Stimulated activated CD8-positive, alpha-beta memory T cell treated with anti-CD3 and anti-CD28 coated beads, Interleukin-7, amount 100 ng/mL, for 4 hours (primary cell): ENCODE results near the gene SGPL1.

Experiments used
- DNase-seq, 2 donors: peaks; one replicate each; pipeline ENCODE4 v3.0.0-alpha.2; 2020; ENCODE audit warnings: low read depth in 2 of 2

Gene SGPL1

DNA sequence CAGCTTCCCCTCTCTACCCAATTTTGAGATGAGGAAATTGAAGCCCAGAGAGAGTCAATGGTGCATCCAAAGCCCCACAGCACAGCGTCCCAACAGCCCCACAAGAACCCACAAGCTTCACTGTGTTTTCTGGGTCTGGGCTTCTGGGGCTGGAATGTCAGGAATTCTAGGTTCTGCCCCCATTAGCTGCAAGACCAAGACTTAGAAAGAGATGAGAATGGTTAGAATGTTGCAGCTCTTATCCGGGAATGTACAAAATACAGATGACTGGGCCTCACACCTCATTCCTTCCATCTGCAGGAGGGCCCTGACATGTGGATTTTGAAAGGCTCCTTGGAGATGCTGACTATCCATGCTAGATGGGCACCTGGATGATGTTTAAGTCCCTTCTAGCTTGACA is 6.0 kb upstream of the SGPL1 start:
- DNase-seq = no peak

DNA sequence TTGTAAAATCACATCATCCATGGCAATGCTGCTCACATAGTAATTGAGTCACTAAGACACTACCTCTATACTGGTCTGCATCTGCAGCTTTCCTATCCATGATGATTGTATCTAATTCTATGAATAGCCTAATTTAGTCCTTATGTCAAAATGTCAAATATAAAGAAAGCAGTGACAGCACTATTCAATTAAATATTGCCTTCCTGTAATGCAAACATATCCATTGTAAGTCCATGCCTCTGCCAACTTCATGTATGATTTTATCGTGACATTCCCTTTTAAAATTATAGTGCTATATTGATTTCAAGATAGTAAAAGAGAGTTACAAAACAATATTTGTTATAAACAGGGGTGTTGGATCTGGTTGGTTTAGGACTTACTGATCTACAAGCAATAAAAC is 4.8 kb upstream of the SGPL1 start:
- no peak for DNase-seq

DNA sequence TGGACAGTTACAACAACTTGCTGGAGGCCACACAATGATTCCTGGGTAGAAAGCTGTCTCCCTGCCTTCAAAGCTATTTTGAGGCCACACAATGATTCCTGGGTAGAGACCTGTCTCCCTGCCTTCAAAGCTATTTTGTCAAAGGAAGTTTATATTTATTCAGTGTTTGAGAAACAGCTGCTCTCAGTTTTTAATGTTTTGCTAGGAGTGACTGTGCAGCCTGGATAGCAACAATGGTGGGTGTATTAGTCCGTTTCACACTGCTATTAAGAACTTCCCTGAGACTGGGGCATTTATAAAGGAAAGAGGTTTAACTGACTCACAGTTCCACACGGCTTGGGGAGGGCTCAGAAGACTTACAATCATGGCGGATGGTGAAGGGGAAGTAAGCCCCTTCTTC is 3.9 kb upstream of the SGPL1 start:
- DNase-seq = no peak

DNA sequence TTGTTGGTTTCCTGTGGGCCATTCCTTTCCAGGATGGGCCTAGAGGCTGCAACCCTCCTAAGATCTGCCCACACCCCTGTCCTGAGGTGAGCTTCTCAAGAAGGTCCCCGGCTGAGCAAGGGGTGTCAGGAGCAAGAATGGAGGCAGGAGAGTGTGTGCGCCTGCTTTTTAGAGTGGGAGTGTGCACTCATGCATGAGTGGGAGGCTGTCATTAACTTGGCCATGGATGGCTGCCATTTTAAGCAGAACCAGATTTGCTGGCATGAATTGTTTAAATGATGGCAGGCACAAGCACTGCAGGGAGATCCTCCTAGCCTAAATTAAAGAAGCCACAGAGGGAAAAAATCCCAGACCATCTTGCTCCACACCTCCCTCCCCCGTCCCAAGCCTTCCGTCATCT is 2.9 kb upstream of the SGPL1 start:
- DNase-seq = no peak

DNA sequence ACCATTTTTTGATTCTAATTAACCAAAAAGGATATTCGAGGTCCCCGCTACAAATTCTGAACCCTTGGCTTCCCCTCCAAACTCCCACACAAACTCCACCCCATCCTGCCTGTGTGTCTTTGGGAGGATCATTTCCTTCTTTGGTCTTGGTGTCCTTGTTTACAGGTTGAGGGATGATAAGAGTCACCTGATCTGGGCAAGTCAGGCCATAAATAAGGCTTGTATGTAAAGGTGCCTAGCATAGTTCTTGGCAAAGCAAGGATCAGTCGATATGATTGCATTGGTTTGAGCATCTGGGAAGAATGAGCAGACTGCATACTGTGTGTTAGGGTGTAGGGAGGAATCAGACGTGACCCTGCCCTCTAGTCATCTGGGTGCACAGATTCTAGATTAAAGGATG is 1.6 kb upstream of the SGPL1 start:
- DNase-seq = no peak

DNA sequence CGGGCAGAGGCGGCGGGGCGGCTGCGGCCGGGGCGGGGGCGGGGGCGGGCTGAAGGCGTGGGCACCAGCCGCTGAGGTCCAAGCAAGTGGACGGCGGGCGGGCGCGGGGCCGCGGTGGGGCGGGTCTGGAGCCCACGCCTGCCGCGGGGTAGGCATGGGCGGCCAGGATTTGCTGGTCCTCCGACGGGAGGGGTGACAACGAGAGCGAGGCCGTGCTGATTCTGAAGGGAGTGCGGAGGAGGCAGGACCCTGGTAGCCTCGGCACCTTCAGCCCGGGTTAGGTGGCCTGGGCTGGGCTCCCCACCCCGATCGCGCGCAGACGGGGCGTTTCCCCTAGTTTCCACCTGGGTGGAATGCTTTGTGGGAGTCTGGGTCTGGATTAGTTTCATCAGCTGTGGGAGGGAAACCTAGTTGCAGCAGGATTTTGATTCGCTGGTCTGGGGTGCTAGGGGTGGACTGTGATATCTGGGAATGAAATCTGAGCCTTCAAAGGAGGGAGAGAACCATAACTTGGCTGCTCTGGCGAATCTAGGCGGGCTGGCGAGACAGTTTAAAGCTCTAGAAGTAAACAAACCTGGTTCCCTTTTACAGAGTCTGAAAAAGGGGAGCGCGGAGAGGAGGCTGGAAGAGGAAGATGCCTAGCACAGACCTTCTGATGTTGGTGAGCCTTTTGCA is 609 bp downstream of the SGPL1 start:
- peak; percentile 5 to 33 for DNase-seq

DNA sequence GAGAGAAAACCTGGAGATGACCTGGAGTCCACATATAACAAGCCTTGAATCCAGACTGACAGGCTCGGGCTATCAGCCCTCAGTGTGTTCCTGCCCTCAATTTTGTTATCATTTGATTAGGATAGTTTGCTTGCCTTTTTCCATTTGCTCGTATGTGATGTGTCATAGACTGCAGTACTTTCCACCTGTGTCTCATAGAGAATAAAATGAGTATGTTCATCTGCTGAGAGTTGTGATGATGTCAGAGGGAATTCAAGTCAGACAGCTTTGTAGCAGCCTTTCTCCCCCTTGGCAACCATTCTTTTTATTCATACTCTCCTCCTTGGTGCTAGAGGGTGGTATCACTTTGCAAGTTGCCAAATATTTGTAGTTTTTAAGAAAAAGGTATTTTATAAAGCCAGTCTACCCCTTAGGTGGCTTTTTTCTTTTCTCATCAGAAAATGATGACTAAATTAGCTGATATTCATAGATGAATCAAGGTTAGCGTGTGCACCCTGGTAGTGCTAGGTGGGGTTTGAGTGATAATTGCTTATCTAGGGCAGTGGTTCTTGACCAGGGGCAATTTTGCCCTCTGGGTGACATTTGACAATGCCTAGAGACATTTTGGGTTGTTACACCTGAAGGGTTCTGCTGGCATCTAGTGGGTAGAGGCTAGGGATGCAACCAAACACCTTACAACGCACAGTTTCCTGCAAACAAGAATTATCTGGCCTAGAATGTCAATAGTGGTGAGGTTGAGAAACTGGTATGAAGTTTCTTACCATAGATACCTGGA is 5.4 kb downstream of the SGPL1 start:
- DNase-seq = no peak

DNA sequence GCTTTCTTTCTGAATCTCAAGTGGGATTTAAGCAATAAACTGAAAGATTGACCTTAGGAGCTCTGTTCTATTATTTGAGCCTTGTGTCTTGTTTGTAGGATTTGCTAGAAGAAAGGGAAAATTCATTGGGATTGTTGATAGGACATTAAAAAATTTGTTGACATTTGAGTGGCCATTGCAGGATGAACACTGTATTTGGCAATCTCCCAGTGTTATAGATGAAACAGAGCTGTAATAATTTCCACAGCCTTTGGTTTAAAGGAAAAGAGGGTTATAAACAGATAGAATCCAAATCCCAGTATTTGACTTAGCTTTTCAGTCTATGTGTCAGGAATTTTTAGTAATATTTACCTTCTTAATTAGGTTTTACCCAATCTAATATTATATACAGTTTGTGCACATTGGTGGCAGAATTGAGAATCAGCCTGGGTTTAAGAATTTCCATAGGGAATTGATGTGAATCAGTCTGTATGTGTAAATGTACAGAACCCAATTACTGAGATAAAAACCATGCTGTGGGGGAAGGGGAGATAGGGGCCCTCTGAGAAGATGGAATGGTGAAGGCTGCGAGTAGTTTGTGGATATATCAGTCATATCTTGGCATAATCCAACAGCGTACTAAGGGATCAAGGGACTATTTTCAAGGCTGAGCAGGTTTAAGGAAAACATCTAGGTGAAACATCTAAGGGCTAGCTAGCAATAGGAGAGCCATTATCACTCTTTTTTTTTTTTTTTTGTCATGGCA is 6.5 kb downstream of the SGPL1 start:
- DNase-seq = no peak

DNA sequence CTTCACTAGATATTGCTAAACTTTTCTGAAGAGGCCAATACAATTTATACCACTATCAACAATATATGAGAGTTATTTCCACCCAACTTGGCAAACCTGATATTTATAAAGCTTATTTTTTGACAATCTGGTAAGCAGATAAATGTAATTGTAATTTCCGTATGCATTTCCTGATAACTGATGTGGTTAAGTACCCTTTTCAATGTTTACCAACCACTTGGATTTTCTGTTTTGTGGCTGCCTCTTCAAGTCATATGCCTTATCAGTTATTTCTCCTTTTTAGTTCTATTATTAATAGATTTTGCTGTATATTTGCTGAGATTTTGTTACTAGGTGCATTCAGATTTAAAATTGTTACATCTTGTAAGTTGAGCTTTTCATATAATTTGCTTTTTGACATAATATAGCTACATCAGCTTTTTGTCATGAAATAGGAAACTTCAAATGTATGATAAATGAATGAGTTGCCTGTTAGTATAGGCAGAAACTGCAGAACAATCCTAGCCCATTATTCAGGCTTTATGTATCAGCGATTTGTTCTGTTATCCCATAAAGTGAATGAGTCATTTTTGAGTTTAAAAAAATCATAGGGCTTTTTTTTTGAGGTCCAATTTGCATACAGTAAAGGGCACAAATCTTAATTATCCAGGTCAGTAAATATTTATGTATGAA is 11.5 kb downstream of the SGPL1 start:
- no peak for DNase-seq

DNA sequence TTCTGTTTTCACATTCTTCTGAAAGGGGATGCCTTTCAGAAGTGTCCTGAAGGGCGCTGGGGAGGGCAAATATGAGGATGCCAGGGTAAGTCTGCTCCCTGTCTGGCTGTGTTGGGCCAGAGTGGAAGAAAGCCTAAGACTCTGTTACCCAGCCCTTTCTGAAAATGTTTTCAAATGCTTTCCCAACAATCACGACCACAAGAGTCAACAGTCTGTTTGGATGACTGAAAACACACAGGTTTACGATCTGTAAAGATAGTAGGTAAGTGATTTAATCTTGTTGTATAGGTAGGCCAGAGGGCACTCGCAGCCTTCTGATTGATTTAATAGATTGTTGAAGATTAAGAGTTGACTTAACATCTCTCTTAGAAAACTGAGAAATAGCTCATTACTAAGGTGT is 13.2 kb downstream of the SGPL1 start:
- no peak for DNase-seq

DNA sequence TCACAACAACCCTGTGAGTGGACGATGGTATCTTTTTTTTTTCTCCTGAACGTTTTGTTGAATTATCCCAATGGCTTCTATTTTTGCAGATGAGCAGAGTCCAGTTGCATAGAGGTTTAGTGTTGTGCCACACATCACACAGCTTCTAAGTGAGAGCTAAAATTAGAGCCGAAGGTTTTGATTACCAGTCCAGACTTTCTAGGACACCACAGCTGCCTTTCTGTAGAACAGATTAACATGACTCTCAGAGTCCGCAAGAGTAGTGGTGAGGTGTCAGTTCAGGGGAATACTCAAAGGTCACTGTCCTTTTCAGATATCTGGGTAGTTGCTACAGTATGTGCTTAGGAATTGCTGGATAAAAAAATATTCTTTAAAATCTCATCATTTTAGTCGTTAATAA is 13.8 kb downstream of the SGPL1 start:
- DNase-seq = no peak

DNA sequence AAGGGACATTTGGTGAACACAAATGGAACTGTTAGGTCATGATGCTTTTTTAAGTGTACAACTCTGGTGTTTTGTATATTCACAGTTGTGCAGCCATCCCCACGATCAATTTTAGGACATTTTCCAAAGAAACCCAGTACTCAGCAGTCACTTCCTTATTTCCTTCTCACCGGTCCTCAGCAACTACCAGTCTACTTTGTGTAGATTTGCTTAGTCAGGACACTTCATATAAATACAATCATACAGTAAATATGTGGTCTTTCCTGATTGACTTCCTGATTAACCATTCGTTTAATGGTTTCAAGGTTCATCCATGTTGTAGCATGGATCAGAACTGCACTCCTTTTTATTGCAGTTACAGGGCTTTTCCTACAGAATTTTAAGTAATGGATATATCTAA is 14.4 kb downstream of the SGPL1 start:
- no peak for DNase-seq

DNA sequence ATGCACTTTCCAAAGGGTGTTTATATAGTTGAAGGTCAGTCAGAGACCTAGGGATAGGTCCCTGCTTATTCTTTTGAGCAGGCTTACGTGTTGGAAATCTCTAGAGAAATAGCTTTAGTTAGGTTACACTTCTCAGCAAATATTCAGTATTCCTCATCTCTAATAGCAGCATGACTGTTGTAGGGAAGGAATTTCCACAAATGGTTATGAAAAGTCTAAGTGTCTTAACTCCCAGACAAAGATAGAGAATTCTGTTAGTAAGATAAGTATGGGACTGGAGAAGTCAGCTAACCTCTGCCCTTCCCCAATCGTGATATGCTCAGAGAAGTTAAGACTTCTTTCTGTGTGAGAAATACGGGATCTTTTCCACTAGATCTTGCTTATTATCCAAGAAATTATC is 16.5 kb downstream of the SGPL1 start:
- no peak for DNase-seq

DNA sequence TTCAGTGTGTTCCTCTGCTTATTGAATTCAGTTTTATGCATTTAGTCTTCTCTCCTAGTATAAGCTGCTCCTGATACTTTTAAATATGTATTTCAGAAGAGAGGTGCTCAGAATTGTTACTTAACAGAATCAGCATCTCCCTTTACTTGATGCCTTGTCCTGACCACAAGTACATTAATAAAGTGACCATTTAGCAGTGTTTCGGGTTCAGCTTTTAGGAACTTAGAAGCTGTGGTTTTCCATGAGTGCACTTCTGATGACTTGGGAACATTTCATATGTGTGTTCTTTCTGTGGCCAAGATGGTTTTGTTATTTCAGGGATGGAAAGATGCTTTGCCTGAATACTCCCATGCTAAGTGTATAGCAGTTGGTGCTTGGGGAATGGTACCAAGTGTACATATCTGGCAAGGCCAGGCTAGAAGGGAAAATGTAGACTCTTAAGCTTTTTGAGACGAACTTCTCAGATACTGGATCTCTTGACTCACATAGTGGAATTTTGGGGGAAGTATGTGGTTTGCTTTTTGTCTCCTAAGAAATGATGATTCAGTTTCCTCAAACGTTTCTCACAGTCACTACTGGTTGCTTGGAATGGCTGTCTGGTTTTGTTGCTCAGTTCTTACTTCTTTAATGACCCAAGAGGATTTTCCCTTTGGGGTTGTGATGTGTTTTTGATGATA is 17.2 kb downstream of the SGPL1 start:
- no peak for DNase-seq

DNA sequence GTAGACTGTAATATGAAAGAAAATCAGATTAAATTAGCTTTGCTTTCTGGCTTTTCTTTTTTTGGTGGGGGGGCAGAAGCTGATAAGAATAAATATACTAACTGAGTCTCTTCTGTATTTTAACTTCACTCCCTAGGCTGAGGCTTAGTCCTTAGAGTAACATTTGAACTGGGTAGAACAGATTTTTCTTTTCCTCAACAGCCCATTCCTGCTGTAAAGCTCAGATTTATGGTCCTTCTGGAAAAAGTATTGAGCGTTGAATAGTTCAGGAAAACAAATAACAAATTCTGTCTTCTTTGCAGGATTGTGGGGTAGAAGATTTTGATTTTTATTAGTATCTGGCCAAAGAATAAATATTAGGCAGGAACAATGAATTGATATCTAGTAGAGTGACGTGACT is 17.9 kb downstream of the SGPL1 start:
- DNase-seq = no peak

DNA sequence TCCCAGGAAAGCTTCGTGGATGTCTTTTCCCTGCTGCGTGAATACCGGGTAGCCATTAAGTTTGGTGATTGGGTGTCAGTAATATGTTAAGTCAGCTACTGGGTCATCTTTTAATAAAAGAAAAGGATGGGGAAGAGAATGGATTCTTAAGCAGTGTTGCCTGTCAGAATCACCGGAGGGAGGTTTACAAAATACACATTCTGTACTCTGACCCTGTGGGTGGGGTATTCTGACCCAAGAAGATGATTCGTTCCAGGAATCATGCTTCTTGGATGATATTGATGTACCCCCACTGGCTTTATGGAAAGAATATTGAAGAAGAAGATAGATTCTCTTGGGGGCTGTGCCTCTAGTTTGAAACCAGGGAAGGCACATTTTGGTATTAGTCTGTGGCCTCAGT is 18.3 kb downstream of the SGPL1 start:
- DNase-seq = no peak

DNA sequence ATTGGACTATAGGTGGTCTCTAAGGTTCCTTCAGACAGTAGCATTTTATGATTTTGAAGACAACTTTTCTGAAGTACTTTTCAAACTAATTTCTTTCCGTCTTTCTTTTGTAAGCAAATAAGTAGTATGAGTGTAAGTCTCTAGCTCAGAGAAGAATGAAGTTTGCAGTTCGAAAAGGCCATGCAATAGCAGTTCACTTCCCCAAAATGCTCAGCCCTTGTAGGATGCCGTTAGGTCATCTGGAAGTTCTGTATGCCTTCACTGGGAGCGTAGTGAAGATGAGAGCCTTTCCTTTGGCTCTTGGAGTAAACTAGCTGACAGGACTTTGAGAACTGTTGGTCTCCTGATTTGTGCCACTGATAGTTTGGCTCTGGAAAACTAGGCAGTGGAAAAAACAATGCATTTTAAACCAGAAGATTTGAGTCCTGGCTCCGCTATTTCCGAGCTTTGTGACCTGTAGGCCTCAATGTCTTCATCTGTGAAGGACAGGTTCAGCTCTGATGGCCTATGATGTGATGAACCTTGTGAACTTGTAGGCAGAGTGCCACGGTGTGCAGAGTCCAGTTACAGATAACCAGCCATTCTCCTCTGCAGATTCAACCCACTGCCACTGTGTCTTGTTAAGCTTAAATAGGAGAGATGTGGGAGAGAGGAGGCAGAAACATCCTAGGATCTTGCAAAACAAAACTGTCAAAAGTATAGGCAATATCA is 18.8 kb downstream of the SGPL1 start:
- no peak for DNase-seq

DNA sequence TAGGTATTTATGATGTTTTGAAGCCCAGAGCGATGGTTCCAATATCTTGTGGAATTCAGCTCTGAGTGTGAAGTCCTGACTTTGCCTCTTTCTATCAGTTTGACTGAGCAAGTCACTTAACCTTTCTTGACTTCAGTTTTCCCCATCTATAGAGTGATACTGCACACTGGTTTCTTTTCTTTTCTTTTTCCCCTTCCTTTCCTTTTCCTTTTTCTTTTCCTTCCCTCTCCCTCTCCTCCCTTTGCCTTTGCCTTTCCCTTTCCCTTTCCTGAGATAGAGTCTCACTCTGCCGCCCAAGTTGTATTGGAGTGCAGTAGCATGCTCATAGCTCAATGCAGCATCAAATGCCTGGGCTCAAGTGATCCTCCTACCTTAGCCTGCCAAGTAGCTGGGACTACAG is 20.6 kb downstream of the SGPL1 start:
- no peak for DNase-seq

DNA sequence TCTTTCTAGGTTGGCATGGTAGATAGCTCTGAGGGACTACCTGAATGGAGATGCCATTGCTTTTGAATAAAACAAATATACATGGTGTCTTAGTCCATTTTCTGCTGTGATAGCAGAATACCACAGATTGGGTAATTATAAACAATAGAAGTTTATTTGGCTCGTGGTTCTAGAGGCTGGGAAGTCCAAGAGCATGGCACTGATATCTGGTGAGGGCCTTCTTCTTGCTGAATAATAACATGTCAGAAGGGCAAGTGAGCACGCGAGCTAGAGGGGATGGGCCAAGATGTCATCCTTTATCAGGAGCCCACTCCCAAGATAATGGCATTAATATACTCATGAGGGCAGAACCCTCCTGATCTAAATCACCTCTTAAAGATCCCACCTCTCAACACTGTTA is 21.9 kb downstream of the SGPL1 start:
- no peak for DNase-seq

DNA sequence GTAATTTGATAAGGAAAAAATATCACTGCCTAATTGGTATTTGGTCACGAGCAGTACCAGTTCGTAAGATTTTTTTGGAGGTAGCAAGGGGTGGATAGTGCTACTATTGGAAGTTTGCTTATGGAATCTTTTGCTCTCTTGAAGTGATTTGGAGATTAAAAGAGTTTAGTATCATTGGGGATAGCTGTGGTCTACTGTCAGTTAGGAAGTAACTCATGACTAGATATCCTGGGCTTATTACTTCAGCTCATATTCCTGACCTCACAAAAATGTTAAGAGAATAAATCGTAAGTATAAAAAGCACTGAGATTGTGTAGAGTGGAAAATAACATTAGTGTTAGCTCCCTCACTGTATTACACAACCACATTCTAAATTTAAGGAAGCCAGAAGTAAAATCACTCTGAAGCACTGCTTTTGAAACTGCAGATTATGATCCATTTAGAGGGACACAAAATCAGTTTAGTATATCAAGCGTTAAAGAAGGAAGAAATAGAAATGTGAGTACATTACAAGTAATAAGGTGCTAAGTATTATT is 22.6 kb downstream of the SGPL1 start:
- DNase-seq = no peak

DNA sequence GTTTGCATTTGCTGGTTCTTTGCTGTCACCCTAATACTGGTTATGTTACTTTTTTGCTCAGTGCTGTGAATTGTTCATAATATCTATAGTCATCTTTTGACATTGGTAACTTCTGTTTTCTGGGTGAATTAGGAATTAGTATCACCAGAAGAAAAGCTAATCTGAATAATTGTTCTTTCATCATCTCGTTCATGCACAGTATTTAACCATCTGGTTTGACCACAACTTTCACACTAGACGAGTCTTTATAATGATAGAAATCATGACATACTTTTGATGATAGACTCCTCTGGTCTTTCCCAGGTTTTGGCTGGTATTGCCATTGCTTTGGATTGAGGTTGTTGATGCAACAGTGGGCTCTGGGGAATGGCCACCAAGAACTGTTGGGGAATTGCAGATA is 25.1 kb downstream of the SGPL1 start:
- DNase-seq = no peak
